Testis (tissue), 3 donors: ENCODE results near the gene MRPL4. TPM values are rescaled to one million over a fixed set of nuclear protein-coding genes. Genes with fewer than 3 reads are reported as not detected.

Source experiments
- DNase-seq: peaks from one replicate; pipeline ENCODE4 v3.0.0-alpha.2; 2019
- H3K27ac ChIP-seq, 2 donors: fragments of 200-600 bp; sonication (generic); one replicate each; pipeline ENCODE4 v1.5.1; 2019
- H3K27me3 ChIP-seq: fragments of 200-600 bp; sonication (generic); one replicate; pipeline ENCODE4 v1.5.1; 2019
- H3K36me3 ChIP-seq: fragments of 200-600 bp; sonication (generic); one replicate; pipeline ENCODE4 v1.5.1; 2017; ENCODE audit warnings: low read depth; ENCODE audit errors: missing control alignments
- H3K4me1 ChIP-seq: fragments of 200-600 bp; sonication (generic); one replicate; pipeline ENCODE4 v1.5.1; 2019
- H3K4me3 ChIP-seq, 2 donors: fragments of 200-600 bp; sonication (generic); one replicate each; pipeline ENCODE4 v1.5.1; 2017 to 2019
- H3K9me3 ChIP-seq: fragments of 200-600 bp; sonication (generic); one replicate; pipeline ENCODE4 v1.5.1; 2017
- CTCF ChIP-seq, 3 experiments: fragments of 450-650 bp in 2 of 3; fragments of 200-600 bp in 1 of 3; sonication (generic) in 1 of 3; IDR thresholded peaks; one replicate each; pipeline ENCODE4 v1.5.1; 2016 to 2019; ENCODE audit warnings: antibody characterized with exemption in 3 of 3, mild to moderate bottlenecking in 2 of 3, moderate library complexity in 1 of 3
- POLR2A ChIP-seq: fragments of 450-650 bp; IDR thresholded peaks from one replicate; pipeline ENCODE4 v1.6.1; 2017; ENCODE audit warnings: antibody characterized with exemption, mild to moderate bottlenecking, moderate library complexity
- WGBS, 2 donors: methylation state at CpG; one replicate each; pipeline ENCODE4 v1.1.5; 2018; 5-methylcytosine and 5-hydroxymethylcytosine counted together
- intact Hi-C: fragments of 100-400 bp; cut with DNase I; formaldehyde crosslinking; loops from one replicate; pipeline ENCODE4 v1.15.1; 2023; ENCODE audit warnings: low total_unique reads
- polyA plus RNA-seq: library from polyadenylated mRNA; stranded (reverse); fragments of 350-450 nt; fragmentation: Illumina TruSeq; extraction: RNeasy Lipid Tissue Mini Kit (QIAGEN cat#74804); gene quantifications from one replicate; pipeline ENCODE4 v1.2.3, GENCODE V29; 2014; ENCODE audit warnings: low read depth, low replicate concordance; ENCODE audit not compliant: insufficient read depth
- total RNA-seq, 2 donors: library from RNA; depleted of rRNA; stranded (reverse); fragments of >200 nt; gene quantifications; one replicate each; pipeline ENCODE4 v1.2.3, GENCODE V29; 2016

The MRPL4 gene
- total and polyA plus RNA-seq, 3 donors from 2014 or later: 53.3 to 91.8 (median 63.5) TPM

- intact Hi-C loops: loop anchor here (5.0 kb wide), 1 partner anchor 47 kb away; the partner anchor contains the start of gene FDX2
- peak overlapping the region; percentile 49 to 60 for H3K4me3 ChIP-seq
- no peak for TF ChIP-seq POLR2A
- TF ChIP-seq CTCF (IDR thresholded peaks at IDR 0.05): no peak
- WGBS, 2 donors: 0% methylated on average over 3 to 34 of the region's 37 CpGs
- no peaks in the 10 kb centered on the region for H3K9me3 ChIP-seq
- peak; percentile 52 for DNase-seq
- H3K4me1 ChIP-seq: peaks cover 13% of the 10 kb centered on the region
- no peaks in the 10 kb centered on the region for H3K36me3 ChIP-seq
- no peaks in the 10 kb centered on the region for H3K27me3 ChIP-seq
- peak overlapping the region; percentile 76 to 77 for H3K27ac ChIP-seq
These were observed 18.2 kb downstream of the MRPL4 start for GRCh38 chr19:10270180-10270615.

- 4 to 5% methylated on average over 24 to 51 of the region's 51 CpGs for WGBS, 2 donors
- no peaks in the 10 kb centered on the region for H3K36me3 ChIP-seq
- peaks cover 13% of the 10 kb centered on the region for H3K4me1 ChIP-seq
- peak; percentile 78 for DNase-seq
- no peaks in the 10 kb centered on the region for H3K27me3 ChIP-seq
- TF ChIP-seq CTCF (IDR thresholded peaks at IDR 0.05) (no peak), POLR2A (no peak)
- H3K27ac ChIP-seq: peak within 1 kb of the TSS; percentile 76 to 77
- intact Hi-C loops: loop anchor here (5.0 kb wide), 1 partner anchor 46 kb away; the partner anchor contains the start of gene FDX2
- H3K4me3 ChIP-seq: peak within 1 kb of the TSS; percentile 49 to 60
- H3K9me3 ChIP-seq: no peaks in the 10 kb centered on the region
These were observed 18.8 kb downstream of the MRPL4 start, which contains the start of gene ICAM1 for GRCh38 chr19:10270616-10271394. TSS of gene ICAM1 (plus strand) at chr19:10271120. CDS start at chr19:10271160, 40 bp downstream.

- Histone ChIP-seq H3K4me3 (peak overlapping the region; percentile 49 to 60), H3K9me3 (no peaks in the 10 kb centered on the region), H3K27ac (peak overlapping the region in 1 of 2 donors; percentile 77), H3K27me3 (no peaks in the 10 kb centered on the region), H3K4me1 (peaks cover 13% of the 10 kb centered on the region), H3K36me3 (no peaks in the 10 kb centered on the region)
- no peak for DNase-seq
- WGBS, 2 donors: 40 to 43% methylated on average over 8 to 12 of the region's 12 CpGs
- no peak for TF ChIP-seq POLR2A
- intact Hi-C loops: loop anchor here (5.0 kb wide), 1 partner anchor 46 kb away; the partner anchor contains the start of gene FDX2
These were observed 19.6 kb downstream of the MRPL4 start for GRCh38 chr19:10271543-10272086.

GRCh38 chr19:10274589-10274988 is 22.6 kb downstream of the MRPL4 start:
- H3K4me3 ChIP-seq: no peak overlapping the region
- H3K36me3 ChIP-seq: no peaks in the 10 kb centered on the region
- no peak overlapping the region for H3K27ac ChIP-seq
- peaks cover 12% of the 10 kb centered on the region for H3K4me1 ChIP-seq
- DNase-seq: no peak
- intact Hi-C loops: loop anchor here (5.0 kb wide), 1 partner anchor 43 kb away; the partner anchor contains the start of gene FDX2
- no peaks in the 10 kb centered on the region for H3K27me3 ChIP-seq
- WGBS, 2 donors: 89 to 95% methylated on average over 10 of the region's 10 CpGs
- TF ChIP-seq CTCF (IDR thresholded peaks at IDR 0.05) (no peak), POLR2A (no peak)
- no peaks in the 10 kb centered on the region for H3K9me3 ChIP-seq
